H1 (cell line): ENCODE measurements around the gene PRKAB1. TPM values are rescaled to one million over a fixed set of nuclear protein-coding genes. Genes with fewer than 3 reads are reported as not detected.

Source experiments
- CTCF ChIA-PET: fragments of 300-600 bp; sonication (Branson Sonifier 250); formaldehyde crosslinking; loops from one replicate; lab custom pipeline; 2021; ENCODE audit not compliant: partially characterized antibody; lab: Charles Lee
- POLR2A ChIA-PET: fragments of 300-600 bp; sonication (Branson Sonifier 250); formaldehyde crosslinking; loops from one replicate; lab custom pipeline; 2021; ENCODE audit warnings: inconsistent platforms; ENCODE audit not compliant: partially characterized antibody; lab: Charles Lee
- DNase-seq, 2 experiments: peaks; one replicate each; pipeline versions ENCODE4 v3.0.0 to v3.0.0-alpha.2; 2010 to 2022; ENCODE audit warnings: low spot score in 2 of 2, low read depth in 1 of 2, mixed read lengths in 1 of 2
- FAIRE-seq: peaks from 2 replicates; lab custom pipeline; 2011; peaks lifted over from hg19 to GRCh38; lab: Jason Lieb, UNC
- H2AFZ ChIP-seq: 2 replicates; pipeline ENCODE4 v1.8.1; 2012; ENCODE audit warnings: low read length, inconsistent platforms
- H2AK5ac ChIP-seq: 2 replicates; pipeline ENCODE4 v1.6.1; 2013; ENCODE audit warnings: low read depth, low read length
- H2BK120ac ChIP-seq: replicated peaks from 2 replicates; pipeline ENCODE3; 2013; ENCODE audit warnings: low read depth, low read length, inconsistent platforms
- H2BK12ac ChIP-seq: 2 replicates; pipeline ENCODE4 v1.6.1; 2013; ENCODE audit warnings: low read depth, low read length
- H2BK15ac ChIP-seq: 2 replicates; pipeline ENCODE4 v1.6.1; 2013; ENCODE audit warnings: low read length
- H2BK20ac ChIP-seq: 2 replicates; pipeline ENCODE4 v1.6.1; 2013; ENCODE audit warnings: low read length
- H2BK5ac ChIP-seq: 2 replicates; pipeline ENCODE4 v1.6.1; 2013; ENCODE audit warnings: low read depth, low read length
- H3K14ac ChIP-seq: 2 replicates; pipeline ENCODE4 v1.6.1; 2013; ENCODE audit warnings: inconsistent platforms; ENCODE audit not compliant: insufficient read length
- H3K18ac ChIP-seq: 2 replicates; pipeline ENCODE4 v1.6.1; 2013; ENCODE audit warnings: low read length; ENCODE audit errors: extremely low read depth
- H3K23ac ChIP-seq: 2 replicates; pipeline ENCODE4 v1.6.1; 2013; ENCODE audit warnings: inconsistent platforms; ENCODE audit not compliant: insufficient read length
- H3K23me2 ChIP-seq: 2 replicates; pipeline ENCODE4 v1.6.1; 2013; ENCODE audit warnings: low read depth, low read length
- H3K27ac ChIP-seq: 2 replicates; pipeline ENCODE4 v1.6.1; 2011; ENCODE audit warnings: low read depth, low read length, inconsistent platforms
- H3K27me3 ChIP-seq, 4 experiments: replicated peaks in 1 of 4; 1 replicate in 1 of 4; 2 replicates in 3 of 4; pipeline versions ENCODE4 v1.6.1 to v1.8.1; 2011 to 2013; ENCODE audit warnings: low read length in 3 of 4, mild to moderate bottlenecking in 3 of 4, inconsistent platforms in 2 of 4, mixed read lengths in 2 of 4, moderate library complexity in 1 of 4; ENCODE audit not compliant: control insufficient read depth in 3 of 4, insufficient read depth in 3 of 4; ENCODE audit errors: extremely low read depth in 1 of 4
- H3K36me3 ChIP-seq, 4 experiments: 2 replicates each; pipeline versions ENCODE4 v1.6.1 to v1.8.1; 2011 to 2013; ENCODE audit warnings: mild to moderate bottlenecking in 4 of 4, low read length in 3 of 4, moderate library complexity in 2 of 4, control low read depth in 1 of 4, inconsistent platforms in 1 of 4; ENCODE audit not compliant: insufficient read depth in 4 of 4, control insufficient read depth in 2 of 4
- H3K4ac ChIP-seq: replicated peaks from 2 replicates; pipeline ENCODE3; 2013; ENCODE audit warnings: low read length, low read depth, mixed read lengths, inconsistent platforms; ENCODE audit not compliant: insufficient read length
- H3K4me1 ChIP-seq, 4 experiments: replicated peaks in 1 of 4; 1 replicate in 1 of 4; 2 replicates in 3 of 4; pipeline versions ENCODE4 v1.6.1 to v1.8.1; 2011 to 2013; ENCODE audit warnings: low read length in 3 of 4, inconsistent platforms in 2 of 4, mixed read lengths in 1 of 4; ENCODE audit not compliant: insufficient read depth in 4 of 4, control insufficient read depth in 3 of 4
- H3K4me2 ChIP-seq, 2 experiments: 2 replicates each; pipeline versions ENCODE4 v1.6.1 to v1.8.1; 2011 to 2013; ENCODE audit warnings: low read depth in 2 of 2, low read length in 2 of 2, control low read depth in 1 of 2, inconsistent platforms in 1 of 2, mild to moderate bottlenecking in 1 of 2; ENCODE audit not compliant: insufficient read depth in 1 of 2
- H3K4me3 ChIP-seq, 4 experiments: fragments of 200-600, 300-600 bp in 1 of 4; sonication (generic), shearing (Covaris generic), sonication (Bioruptor Twin) in 1 of 4; 2 replicates each; pipeline versions ENCODE4 v1.5.1 to v1.8.1; 2011 to 2016; ENCODE audit warnings: low read length in 4 of 4, low read depth in 3 of 4, control low read depth in 2 of 4, inconsistent platforms in 2 of 4, mild to moderate bottlenecking in 2 of 4, mixed read lengths in 1 of 4, moderate library complexity in 1 of 4; ENCODE audit not compliant: insufficient read depth in 2 of 4; ENCODE audit errors: extremely low read depth in 1 of 4
- H3K56ac ChIP-seq: replicated peaks from 2 replicates; pipeline ENCODE3; 2013; ENCODE audit warnings: low read depth, mild to moderate bottlenecking, mixed read lengths, low read length, inconsistent platforms; ENCODE audit not compliant: insufficient read length
- H3K79me1 ChIP-seq: 2 replicates; pipeline ENCODE4 v1.6.1; 2013; ENCODE audit warnings: low read depth, low read length, control low read depth
- H3K79me2 ChIP-seq, 2 experiments: 2 replicates each; pipeline versions ENCODE4 v1.6.1 to v1.8.1; 2012 to 2013; ENCODE audit warnings: low read length in 2 of 2, mild to moderate bottlenecking in 2 of 2, inconsistent platforms in 1 of 2; ENCODE audit not compliant: insufficient read depth in 2 of 2, control insufficient read depth in 1 of 2
- H3K9ac ChIP-seq, 4 experiments: replicated peaks in 1 of 4; 1 replicate in 1 of 4; 2 replicates in 3 of 4; pipeline versions ENCODE4 v1.6.1 to v1.8.1; 2011 to 2013; ENCODE audit warnings: low read depth in 3 of 4, low read length in 3 of 4, control low read depth in 2 of 4, mild to moderate bottlenecking in 2 of 4, moderate library complexity in 2 of 4, inconsistent platforms in 1 of 4; ENCODE audit errors: extremely low read depth in 1 of 4
- H3K9me3 ChIP-seq, 2 experiments: 2 replicates each; pipeline versions ENCODE4 v1.6.1 to v1.8.1; 2012 to 2013; ENCODE audit warnings: mild to moderate bottlenecking in 2 of 2, moderate library complexity in 2 of 2, control low read depth in 1 of 2, inconsistent platforms in 1 of 2, low read depth in 1 of 2, low read length in 1 of 2, mixed read lengths in 1 of 2; ENCODE audit not compliant: insufficient read depth in 2 of 2
- H4K20me1 ChIP-seq, 2 experiments: replicated peaks in 1 of 2; 2 replicates each; pipeline versions ENCODE3 to v1.8.1; 2011 to 2013; ENCODE audit warnings: inconsistent platforms in 2 of 2, low read length in 2 of 2, mild to moderate bottlenecking in 1 of 2; ENCODE audit not compliant: insufficient read depth in 2 of 2, control insufficient read depth in 1 of 2
- H4K5ac ChIP-seq: 2 replicates; pipeline ENCODE4 v1.6.1; 2013; ENCODE audit warnings: low read length, low read depth, mixed read lengths, inconsistent platforms; ENCODE audit not compliant: insufficient read length
- H4K8ac ChIP-seq: 2 replicates; pipeline ENCODE4 v1.8.0; 2013; ENCODE audit warnings: mild to moderate bottlenecking, moderate library complexity, low read length, inconsistent platforms; ENCODE audit not compliant: insufficient read depth; ENCODE audit errors: extremely low read depth
- H4K91ac ChIP-seq: replicated peaks from 2 replicates; pipeline ENCODE3; 2013; ENCODE audit warnings: low read length, mixed read lengths, inconsistent platforms; ENCODE audit not compliant: insufficient read length
- ASH2L ChIP-seq: fragments of 200-600, 300-600 bp; sonication (generic); IDR thresholded peaks from one replicate; pipeline ENCODE4 v1.7.1; 2017; ENCODE audit warnings: low read length
- FOSL1 ChIP-seq: IDR thresholded peaks from 2 replicates; pipeline ENCODE4 v1.6.1; 2011; ENCODE audit warnings: mild to moderate bottlenecking, low read depth, low read length, moderate library complexity; ENCODE audit not compliant: insufficient read depth
- POLR2AphosphoS5 ChIP-seq: IDR thresholded peaks from 2 replicates; pipeline ENCODE4 v1.6.1; 2011; ENCODE audit warnings: low read depth, low read length
- RXRA ChIP-seq: IDR thresholded peaks from 2 replicates; pipeline ENCODE4 v1.6.1; 2011; ENCODE audit warnings: low read depth, mild to moderate bottlenecking, low read length, moderate library complexity; ENCODE audit not compliant: insufficient read depth
- SIX5 ChIP-seq: IDR thresholded peaks from 2 replicates; pipeline ENCODE4 v1.6.1; 2011; ENCODE audit warnings: mild to moderate bottlenecking, low read depth, low read length
- TEAD4 ChIP-seq: IDR thresholded peaks from 2 replicates; pipeline ENCODE4 v1.6.1; 2012; ENCODE audit warnings: low read depth, low read length, inconsistent platforms, mixed read lengths
- WGBS, 2 experiments: shearing (Covaris generic) in 1 of 2; methylation state at CpG; one replicate each; pipeline versions ENCODE4 v1.1.6 to v1.1.7; 2013 to 2015; ENCODE audit warnings: low lambda C conversion rate in 2 of 2, mixed read lengths in 2 of 2, inconsistent platforms in 1 of 2, low coverage in 1 of 2, missing lambda C conversion rate in 1 of 2; ENCODE audit not compliant: insufficient replicate concordance in 2 of 2, insufficient coverage in 1 of 2, insufficient read length in 1 of 2; ENCODE audit errors: extremely low coverage in 1 of 2, missing lambda C conversion rate in 1 of 2; 5-methylcytosine and 5-hydroxymethylcytosine counted together
- polyA plus RNA-seq, 7 experiments: library from polyadenylated mRNA; depleted of rRNA in 3 of 7; stranded (reverse) in 5 of 7; unstranded in 2 of 7; fragments of >200 nt in 5 of 7; fragments of 200-250 nt in 2 of 7; gene quantifications; 1 replicate in 5 of 7; 2 replicates in 1 of 7; 4 replicates in 1 of 7; pipeline versions ENCODE4 v1.2.1 to v1.2.3, GENCODE V29; 2011 to 2013; ENCODE audit warnings: missing spikeins in 2 of 7, mixed read lengths in 2 of 7
- total RNA-seq: library from RNA; stranded (reverse); fragmentation: NEBNext Ultra II Directional; extraction: Animal tissue kit (Norgen Biotek cat#: 25700); gene quantifications from 2 replicates; pipeline ENCODE4 v1.2.1, GENCODE V29; 2021

The PRKAB1 gene
- total and polyA plus RNA-seq, 2 of the 8 experiments (the other 6 are each of a cell fraction or from before 2014, with no cell fraction given) = 24.0 to 32.1 TPM

- no peak overlapping the region for H3K27ac ChIP-seq
- no peak for FAIRE-seq
- H3K4me3 ChIP-seq = no peak overlapping the region
- H4K91ac ChIP-seq = no peak overlapping the region
- H3K56ac ChIP-seq = no peak overlapping the region
- H2AK5ac ChIP-seq = no peak overlapping the region
- TF ChIP-seq ASH2L (no peak), FOSL1 (no peak), RXRA (no peak), TEAD4 (no peak), SIX5 (no peak), POLR2AphosphoS5 (no peak)
- H3K4me1 ChIP-seq = no peaks in the 10 kb centered on the region
- no peaks in the 10 kb centered on the region for H3K27me3 ChIP-seq
- no peak overlapping the region for H2BK20ac ChIP-seq
- no peak overlapping the region for H3K23ac ChIP-seq
- H4K8ac ChIP-seq = no peak overlapping the region
- no peak overlapping the region for H4K5ac ChIP-seq
- H3K4me2 ChIP-seq = no peak overlapping the region
- H2BK120ac ChIP-seq = no peak overlapping the region
- no peaks in the 10 kb centered on the region for H3K79me2 ChIP-seq
- no peak overlapping the region for H2AFZ ChIP-seq
- CTCF ChIA-PET = interaction anchor here (0.6 to 1.0 kb wide), 2 partner anchors 9 to 23 kb away, joined by 3 to 5 read pairs; no protein-coding TSS in a partner anchor
- H4K20me1 ChIP-seq = peaks cover 0 to 2% of the 10 kb centered on the region in 2 experiments
- H3K79me1 ChIP-seq = no peaks in the 10 kb centered on the region
- no peak overlapping the region for H2BK5ac ChIP-seq
- H3K18ac ChIP-seq = no peak overlapping the region
- H2BK15ac ChIP-seq = no peak overlapping the region
- H3K9me3 ChIP-seq = no peaks in the 10 kb centered on the region
- H3K23me2 ChIP-seq = no peaks in the 10 kb centered on the region
- 93% methylated on average over 8 of the region's 8 CpGs; no CpG with 5 or more reads in 1 of the 2 experiments for WGBS, 2 experiments
- no peak overlapping the region for H3K4ac ChIP-seq
- no peak overlapping the region for H3K14ac ChIP-seq
- POLR2A ChIA-PET = interaction anchor here (0.9 kb wide), 1 partner anchor 53 kb away, joined by 6 read pairs; no protein-coding TSS in a partner anchor
- H3K36me3 ChIP-seq = peaks cover 4 to 39% (median 20%) of the 10 kb centered on the region in 4 experiments; a peak in 7 of 8 replicates
- no peak for DNase-seq
- no peak overlapping the region for H3K9ac ChIP-seq
- H2BK12ac ChIP-seq = no peak overlapping the region
Observed at GRCh38 chr12:119729871-119730270, 61.9 kb downstream of the PRKAB1 start.
